Uterus (tissue), 4 donors: ENCODE results near the gene CDK19. TPM values are rescaled to one million over a fixed set of nuclear protein-coding genes. Genes with fewer than 3 reads are reported as not detected.

Source experiments
- DNase-seq, 2 donors: peaks; one replicate each; pipeline ENCODE4 v3.0.0-alpha.2; 2019 to 2020
- H3K27ac ChIP-seq, 2 donors: fragments of 200-600 bp; sonication (generic); 1 replicate in 1 of 2; 2 replicates in 1 of 2; pipeline ENCODE4 v1.5.1; 2016 to 2018
- H3K27me3 ChIP-seq, 2 donors: fragments of 200-600 bp; sonication (generic); one replicate each; pipeline ENCODE4 v1.5.1; 2018 to 2019; ENCODE audit warnings: control low read depth in 1 of 2
- H3K36me3 ChIP-seq, 2 donors: fragments of 200-600 bp; sonication (generic); one replicate each; pipeline ENCODE4 v1.5.1; 2019; ENCODE audit warnings: control low read depth in 1 of 2
- H3K4me1 ChIP-seq, 2 donors: fragments of 200-600 bp; sonication (generic); one replicate each; pipeline ENCODE4 v1.5.1; 2018 to 2019; ENCODE audit warnings: control low read depth in 1 of 2
- H3K4me3 ChIP-seq, 2 donors: fragments of 200-600 bp; sonication (generic); 1 replicate in 1 of 2; 2 replicates in 1 of 2; pipeline ENCODE4 v1.5.1; 2018 to 2019; ENCODE audit warnings: mild to moderate bottlenecking in 1 of 2
- H3K9me3 ChIP-seq, 2 donors: fragments of 200-600 bp; sonication (generic); one replicate each; pipeline ENCODE4 v1.5.1; 2019; ENCODE audit warnings: control low read depth in 1 of 2
- POLR2A ChIP-seq, 2 donors: fragments of 450-650 bp; IDR thresholded peaks; one replicate each; pipeline ENCODE4 v1.6.1; 2016; ENCODE audit warnings: antibody characterized with exemption in 2 of 2, mild to moderate bottlenecking in 1 of 2, moderate library complexity in 1 of 2
- intact Hi-C: fragments of 100-400 bp; cut with DNase I; formaldehyde crosslinking; loops from one replicate; pipeline ENCODE4 v1.15.1; 2023; ENCODE audit warnings: low total_unique reads
- total RNA-seq, 4 donors: library from RNA; depleted of rRNA in 3 of 4; stranded (reverse); fragments of >200 nt in 3 of 4; gene quantifications; one replicate each; pipeline versions ENCODE4 v1.1.0 to v1.2.4, GENCODE V29; 2014 to 2023
- TF ChIP-seq, protein P1 (sequence below), 4 experiments: fragments of 200-600 bp in 2 of 4; fragments of 450-650 bp in 2 of 4; sonication (generic) in 2 of 4; IDR thresholded peaks; one replicate each; pipeline ENCODE4 v1.5.1; 2016 to 2019; ENCODE audit warnings: antibody characterized with exemption in 4 of 4, mild to moderate bottlenecking in 2 of 4, moderate library complexity in 1 of 4
- donor health status: DM: yes; HTN: yes; CAD: no.

CDK19 gene
- total RNA-seq, 4 donors from 2014 or later = 1.0 to 34.3 (median 12.9) TPM

DNA sequence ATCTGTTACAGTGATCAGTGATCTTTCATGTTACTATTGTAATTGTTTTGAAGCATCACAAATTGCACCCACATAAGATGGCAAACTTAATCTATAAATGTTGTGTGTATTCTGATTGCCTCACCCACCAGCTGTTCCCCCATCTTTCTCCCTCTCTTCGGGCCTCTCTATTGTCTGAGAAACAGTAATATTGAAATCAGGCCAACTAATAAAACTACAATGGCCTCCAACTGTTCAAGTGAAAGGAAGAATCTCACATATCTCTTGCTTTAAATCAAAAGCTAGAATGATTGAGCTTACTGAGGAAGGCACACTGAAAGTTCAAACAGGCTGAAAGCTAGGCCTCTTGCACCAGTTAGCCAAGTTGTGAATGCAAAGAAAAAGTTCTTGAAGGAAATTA, 141.2 kb downstream of the CDK19 start:
- DNase-seq = no peak
- TF ChIP-seq POLR2A (IDR thresholded peaks at IDR 0.05) = no peak
- TF ChIP-seq, protein P1, sequence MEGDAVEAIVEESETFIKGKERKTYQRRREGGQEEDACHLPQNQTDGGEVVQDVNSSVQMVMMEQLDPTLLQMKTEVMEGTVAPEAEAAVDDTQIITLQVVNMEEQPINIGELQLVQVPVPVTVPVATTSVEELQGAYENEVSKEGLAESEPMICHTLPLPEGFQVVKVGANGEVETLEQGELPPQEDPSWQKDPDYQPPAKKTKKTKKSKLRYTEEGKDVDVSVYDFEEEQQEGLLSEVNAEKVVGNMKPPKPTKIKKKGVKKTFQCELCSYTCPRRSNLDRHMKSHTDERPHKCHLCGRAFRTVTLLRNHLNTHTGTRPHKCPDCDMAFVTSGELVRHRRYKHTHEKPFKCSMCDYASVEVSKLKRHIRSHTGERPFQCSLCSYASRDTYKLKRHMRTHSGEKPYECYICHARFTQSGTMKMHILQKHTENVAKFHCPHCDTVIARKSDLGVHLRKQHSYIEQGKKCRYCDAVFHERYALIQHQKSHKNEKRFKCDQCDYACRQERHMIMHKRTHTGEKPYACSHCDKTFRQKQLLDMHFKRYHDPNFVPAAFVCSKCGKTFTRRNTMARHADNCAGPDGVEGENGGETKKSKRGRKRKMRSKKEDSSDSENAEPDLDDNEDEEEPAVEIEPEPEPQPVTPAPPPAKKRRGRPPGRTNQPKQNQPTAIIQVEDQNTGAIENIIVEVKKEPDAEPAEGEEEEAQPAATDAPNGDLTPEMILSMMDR (IDR thresholded peaks at IDR 0.05) = no peak
- Histone ChIP-seq H3K36me3 (no peaks in the 10 kb centered on the region), H3K27ac (no peak overlapping the region), H3K9me3 (no peaks in the 10 kb centered on the region), H3K4me3 (no peak overlapping the region), H3K4me1 (no peaks in the 10 kb centered on the region), H3K27me3 (no peaks in the 10 kb centered on the region)
- intact Hi-C loops = loop anchor here (10.0 kb wide), 1 partner anchor 281 kb away; the partner anchor contains the start of gene GTF3C6

DNA sequence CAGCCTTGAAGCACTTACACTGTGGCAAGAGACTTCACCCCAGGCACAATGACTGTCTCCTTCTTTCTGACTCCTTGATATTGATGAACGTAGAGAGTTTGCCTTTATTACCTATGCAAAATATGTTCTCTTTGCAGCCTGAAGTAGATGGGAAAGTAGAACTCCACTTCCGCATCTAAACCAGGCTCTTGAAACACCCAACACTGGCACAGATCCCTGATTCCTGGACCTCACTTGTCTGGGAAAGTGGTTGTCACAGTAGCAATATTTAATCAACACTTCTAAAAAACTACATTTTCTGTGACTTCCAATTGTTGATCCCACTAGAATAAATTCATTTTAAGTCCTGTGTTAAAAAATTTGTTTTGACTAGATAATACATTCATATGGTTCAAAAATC, 143.1 kb downstream of the CDK19 start:
- no peak overlapping the region for H3K27ac ChIP-seq
- H3K36me3 ChIP-seq = no peaks in the 10 kb centered on the region
- no peak overlapping the region for H3K4me3 ChIP-seq
- no peaks in the 10 kb centered on the region for H3K4me1 ChIP-seq
- intact Hi-C loops = loop anchor here (10.0 kb wide), 1 partner anchor 283 kb away; the partner anchor contains the start of gene GTF3C6
- no peaks in the 10 kb centered on the region for H3K9me3 ChIP-seq
- DNase-seq = no peak
- H3K27me3 ChIP-seq = no peaks in the 10 kb centered on the region
- TF ChIP-seq, protein P1 (IDR thresholded peaks at IDR 0.05) = no peak
- no peak for TF ChIP-seq POLR2A (IDR thresholded peaks at IDR 0.05)

DNA sequence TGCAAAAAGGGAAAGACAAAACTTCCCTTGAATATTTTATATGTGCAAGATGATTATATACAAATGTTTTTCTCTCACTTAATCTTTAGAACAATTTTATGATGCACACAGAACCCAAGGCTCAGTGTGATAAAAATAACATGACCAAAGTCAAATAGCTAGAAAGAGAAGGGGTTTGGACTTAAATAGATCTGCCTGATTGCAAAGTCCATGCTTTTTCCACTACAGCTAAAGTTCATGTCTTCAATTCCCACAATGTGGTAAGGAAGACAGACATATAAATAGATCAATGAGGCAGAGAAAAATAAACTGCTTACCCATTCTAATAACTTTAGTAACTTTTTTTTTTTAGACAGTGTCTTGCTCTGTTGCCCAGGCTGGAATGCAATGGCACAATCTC, 143.8 kb downstream of the CDK19 start:
- intact Hi-C loops = loop anchor here (10.0 kb wide), 1 partner anchor 283 kb away; the partner anchor contains the start of gene GTF3C6
- H3K4me3 ChIP-seq = no peak overlapping the region
- no peak for DNase-seq
- TF ChIP-seq POLR2A (IDR thresholded peaks at IDR 0.05) = no peak
- TF ChIP-seq, protein P1 (IDR thresholded peaks at IDR 0.05) = no peak
- no peaks in the 10 kb centered on the region for H3K36me3 ChIP-seq
- H3K4me1 ChIP-seq = no peaks in the 10 kb centered on the region
- H3K27me3 ChIP-seq = no peaks in the 10 kb centered on the region
- no peaks in the 10 kb centered on the region for H3K9me3 ChIP-seq
- no peak overlapping the region for H3K27ac ChIP-seq

DNA sequence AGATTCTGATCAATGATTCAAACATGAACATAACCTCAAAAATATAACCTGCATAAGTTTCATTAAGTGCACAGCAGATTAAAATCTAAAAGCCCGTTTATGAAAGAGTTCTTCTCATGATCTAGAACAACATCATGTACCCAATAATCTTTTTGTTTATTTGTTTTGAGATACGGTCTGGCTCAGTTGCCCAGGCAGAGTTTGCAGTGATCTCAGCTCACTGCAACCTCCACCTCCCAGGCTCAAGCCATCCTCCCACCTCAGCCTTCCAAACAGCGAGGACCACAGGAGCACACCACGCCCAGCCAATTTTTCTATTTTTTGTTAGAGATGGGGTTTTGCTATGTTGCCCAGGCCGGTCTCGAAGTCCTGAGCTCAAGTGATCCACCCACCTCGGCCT, 149.7 kb downstream of the CDK19 start:
- Histone ChIP-seq H3K36me3 (no peaks in the 10 kb centered on the region), H3K4me3 (no peak overlapping the region), H3K27ac (no peak overlapping the region), H3K27me3 (no peaks in the 10 kb centered on the region), H3K4me1 (no peaks in the 10 kb centered on the region), H3K9me3 (no peaks in the 10 kb centered on the region)
- TF ChIP-seq POLR2A (IDR thresholded peaks at IDR 0.05) = no peak
- TF ChIP-seq, protein P1 (IDR thresholded peaks at IDR 0.05) = no peak
- DNase-seq = no peak
- intact Hi-C loops = no loop called here

DNA sequence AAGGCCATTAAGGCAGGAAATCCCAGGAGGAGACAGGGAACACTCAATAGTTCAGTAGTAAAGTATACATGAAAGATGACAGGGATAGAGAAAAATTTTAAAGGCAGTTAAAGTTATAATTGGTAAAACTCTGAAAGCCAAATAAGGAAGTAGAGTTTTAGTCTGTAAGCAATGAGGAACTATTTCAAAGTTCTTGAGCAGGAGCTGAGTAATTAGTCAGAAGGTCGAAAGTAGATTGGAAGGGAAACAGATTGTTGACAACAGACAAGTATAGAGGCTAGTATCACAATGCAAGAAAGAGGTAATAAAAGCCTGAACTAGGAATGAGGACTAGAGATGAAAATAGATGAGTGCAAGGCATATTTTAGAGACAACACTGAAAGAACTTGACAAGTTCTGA, 150.3 kb downstream of the CDK19 start:
- no peak for TF ChIP-seq POLR2A (IDR thresholded peaks at IDR 0.05)
- TF ChIP-seq, protein P1 (IDR thresholded peaks at IDR 0.05) = no peak
- H3K27me3 ChIP-seq = no peaks in the 10 kb centered on the region
- no peaks in the 10 kb centered on the region for H3K9me3 ChIP-seq
- no peaks in the 10 kb centered on the region for H3K4me1 ChIP-seq
- no peak overlapping the region for H3K27ac ChIP-seq
- no peaks in the 10 kb centered on the region for H3K36me3 ChIP-seq
- no peak overlapping the region for H3K4me3 ChIP-seq
- intact Hi-C loops = no loop called here
- no peak for DNase-seq
